ENCODE measurements around the gene TMEM218.
A peak's percentile ranks its signal among the peaks of the same experiment; 100 is the strongest.

The TMEM218 gene

DNA sequence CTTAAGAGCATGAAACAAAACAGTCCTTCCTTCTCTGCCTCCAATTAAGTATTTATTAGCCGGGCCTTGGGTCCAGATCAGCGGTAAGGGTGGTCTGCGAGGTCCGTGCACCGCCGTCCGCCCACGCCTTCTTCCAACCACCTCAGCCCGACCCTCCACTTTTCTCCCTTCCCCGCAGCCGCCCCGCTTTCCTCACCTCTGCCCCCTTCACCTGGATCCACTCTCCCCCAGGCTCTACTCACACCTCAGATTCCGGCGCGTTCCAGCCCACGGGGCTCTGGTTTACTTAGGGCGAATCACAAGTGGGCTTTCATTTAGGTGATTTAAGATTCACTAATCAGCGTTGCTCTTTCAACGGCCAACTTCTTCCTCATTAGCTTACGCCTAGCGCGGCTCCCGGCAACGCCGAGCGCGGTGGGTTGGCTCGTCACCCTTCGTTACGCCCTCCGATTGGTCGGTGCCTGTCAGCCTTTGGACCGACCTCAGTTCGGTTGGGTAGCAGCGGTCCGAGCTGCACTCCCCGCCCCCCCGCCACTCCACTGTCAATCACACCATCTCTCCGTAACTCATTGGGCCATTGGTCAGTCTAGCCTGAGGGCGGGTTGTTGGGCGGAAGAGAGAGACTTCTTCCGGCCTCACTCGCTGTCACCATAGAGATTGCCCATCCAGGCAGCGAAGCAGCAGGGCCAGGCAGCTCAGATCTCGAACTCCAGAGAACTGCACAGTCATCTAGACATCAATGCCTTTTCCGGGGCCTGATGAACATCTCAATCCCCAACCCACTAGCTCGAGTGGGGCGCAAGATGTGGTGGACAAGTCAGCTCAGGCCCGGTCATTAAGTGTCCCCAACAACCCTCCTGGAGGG is at the start of gene TMEM218:
TSS of gene TMEM218 (minus strand) at position 284 of the 865 bp plus-strand sequence. CDS start 9,385 bp downstream, outside the sequence.
- no peaks in the 10 kb centered on the region for H3K79me2 ChIP-seq (ENCODE audit: insufficient read depth, low read length)

GRCh38 chr11:125157953-125158680 is 46.7 kb upstream of the TMEM218 start:
- H3K27me3 ChIP-seq (ENCODE audit: insufficient read depth, low read length, poor library complexity), result no peaks in the 10 kb centered on the region
- no peak for DNase-seq
- H3K27ac ChIP-seq (ENCODE audit: low read length), result no peak overlapping the region
- H3K4me1 ChIP-seq (ENCODE audit: insufficient read depth, low read length), result no peaks in the 10 kb centered on the region
- no peak for ATAC-seq (ENCODE audit: insufficient read depth, low read depth)
- TF ChIP-seq EZH2 (IDR thresholded peaks at IDR 0.05; ENCODE audit: borderline replicate concordance, low read depth, low read length, severe bottlenecking) (no peak), CTCF (IDR thresholded peaks at IDR 0.05; ENCODE audit: borderline replicate concordance, extremely low read depth, low read length, poor library complexity, severe bottlenecking) (no peak)
- H3K79me2 ChIP-seq (ENCODE audit: insufficient read depth, low read length), result no peaks in the 10 kb centered on the region
- no peaks in the 10 kb centered on the region for H4K20me1 ChIP-seq (ENCODE audit: insufficient read depth, low read length)
- H3K9me3 ChIP-seq (ENCODE audit: insufficient read depth, low read length, severe bottlenecking), result no peaks in the 10 kb centered on the region
- H3K9ac ChIP-seq (ENCODE audit: low read depth, low read length), result no peak overlapping the region
- H3K4me2 ChIP-seq (ENCODE audit: insufficient read depth, low read length), result no peak overlapping the region
- no peak overlapping the region for H2AFZ ChIP-seq (ENCODE audit: low read depth, low read length)
- H3K4me3 ChIP-seq (ENCODE audit: low read depth in 1 of 2, low read length in 2 of 2), result no peak overlapping the region
- H3K36me3 ChIP-seq (ENCODE audit: insufficient read depth, low read length), result no peaks in the 10 kb centered on the region

More for the DNA sequence above, at the start of gene TMEM218:
- peak within 1 kb of the TSS; percentile 33 for H2AFZ ChIP-seq (ENCODE audit: low read depth, low read length)
- H4K20me1 ChIP-seq (ENCODE audit: insufficient read depth, low read length), result no peaks in the 10 kb centered on the region
- peak within 1 kb of the TSS; percentile 38 for H3K9ac ChIP-seq (ENCODE audit: low read depth, low read length)
- no peaks in the 10 kb centered on the region; the same call in 1 of the 2 replicates for H3K4me1 ChIP-seq (ENCODE audit: insufficient read depth, low read length)
- H3K4me2 ChIP-seq (ENCODE audit: insufficient read depth, low read length), result peak within 1 kb of the TSS; percentile 52; the same call in 1 of the 2 replicates
- H3K9me3 ChIP-seq (ENCODE audit: insufficient read depth, low read length, severe bottlenecking), result no peaks in the 10 kb centered on the region
- peak; percentile 97 for ATAC-seq (ENCODE audit: insufficient read depth, low read depth)
- H3K27me3 ChIP-seq (ENCODE audit: insufficient read depth, low read length, poor library complexity), result peaks cover 32% of the 10 kb centered on the region
- no peak for TF ChIP-seq CTCF (IDR thresholded peaks at IDR 0.05; ENCODE audit: borderline replicate concordance, extremely low read depth, low read length, poor library complexity, severe bottlenecking)
- TF ChIP-seq EZH2 (IDR thresholded peaks at IDR 0.05; ENCODE audit: borderline replicate concordance, low read depth, low read length, severe bottlenecking), result peak; percentile 11
- DNase-seq, result peak; percentile 90
- no peak within 1 kb of the TSS for H3K27ac ChIP-seq (ENCODE audit: low read length)
- H3K36me3 ChIP-seq (ENCODE audit: insufficient read depth, low read length), result no peaks in the 10 kb centered on the region
- H3K4me3 ChIP-seq (ENCODE audit: low read depth in 1 of 2, low read length in 2 of 2), result peak within 1 kb of the TSS in 1 of 2 experiments; percentile 53; a peak in 2 of 4 replicates

DNA sequence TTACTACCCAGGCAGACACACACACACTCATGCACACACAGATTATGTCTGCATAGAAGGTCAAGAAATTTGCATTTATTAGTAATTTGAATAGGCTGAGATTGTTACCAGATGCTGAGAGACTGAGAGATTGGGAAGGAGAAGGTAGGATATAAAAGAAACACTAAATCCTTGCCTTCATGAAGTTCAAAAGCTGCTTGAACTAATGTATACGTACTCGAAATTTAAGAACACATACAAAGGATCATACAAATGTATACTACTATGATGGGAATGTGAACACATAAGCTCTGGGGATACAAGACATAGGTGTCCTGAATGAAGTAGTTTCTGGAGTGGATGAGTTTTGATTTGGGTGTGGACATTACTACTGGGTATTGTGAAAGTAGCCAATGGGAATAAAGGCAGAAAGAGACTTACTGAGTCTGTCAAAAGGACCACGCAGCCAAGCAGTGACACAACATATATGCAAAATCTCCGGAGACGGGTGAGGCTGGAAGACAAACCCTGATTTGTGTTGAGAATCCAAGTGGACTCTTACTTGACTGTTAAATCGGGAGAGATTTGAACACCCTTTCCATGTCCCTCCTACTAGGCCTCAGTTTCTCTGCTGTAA is 45.8 kb upstream of the TMEM218 start:
- H3K9ac ChIP-seq (ENCODE audit: low read depth, low read length), result no peak overlapping the region
- ATAC-seq (ENCODE audit: insufficient read depth, low read depth) (no peak), DNase-seq (no peak)
- H3K27ac ChIP-seq (ENCODE audit: low read length), result no peak overlapping the region
- TF ChIP-seq EZH2 (IDR thresholded peaks at IDR 0.05; ENCODE audit: borderline replicate concordance, low read depth, low read length, severe bottlenecking) (no peak), CTCF (IDR thresholded peaks at IDR 0.05; ENCODE audit: borderline replicate concordance, extremely low read depth, low read length, poor library complexity, severe bottlenecking) (no peak)
- H2AFZ ChIP-seq (ENCODE audit: low read depth, low read length), result no peak overlapping the region
- no peak overlapping the region for H3K4me2 ChIP-seq (ENCODE audit: insufficient read depth, low read length)
- no peaks in the 10 kb centered on the region for H3K4me1 ChIP-seq (ENCODE audit: insufficient read depth, low read length)
- no peaks in the 10 kb centered on the region for H3K36me3 ChIP-seq (ENCODE audit: insufficient read depth, low read length)
- H4K20me1 ChIP-seq (ENCODE audit: insufficient read depth, low read length), result no peaks in the 10 kb centered on the region
- H3K9me3 ChIP-seq (ENCODE audit: insufficient read depth, low read length, severe bottlenecking), result no peaks in the 10 kb centered on the region
- no peaks in the 10 kb centered on the region for H3K27me3 ChIP-seq (ENCODE audit: insufficient read depth, low read length, poor library complexity)
- H3K4me3 ChIP-seq (ENCODE audit: low read depth in 1 of 2, low read length in 2 of 2), result no peak overlapping the region
- no peaks in the 10 kb centered on the region for H3K79me2 ChIP-seq (ENCODE audit: insufficient read depth, low read length)
